ENCODE results near the gene CTRB2.
"Not testable (repeated sequence)": the region's sequence is repeated elsewhere in the genome, so short reads cannot be mapped to it uniquely, and the experiment has no call there.

Gene CTRB2

GRCh38 chr16:75242436-75243078, 35.6 kb upstream of the CTRB2 start:
- not testable (repeated sequence) for DNase-seq (ENCODE audit: low read depth in 2 of 2)

DNA sequence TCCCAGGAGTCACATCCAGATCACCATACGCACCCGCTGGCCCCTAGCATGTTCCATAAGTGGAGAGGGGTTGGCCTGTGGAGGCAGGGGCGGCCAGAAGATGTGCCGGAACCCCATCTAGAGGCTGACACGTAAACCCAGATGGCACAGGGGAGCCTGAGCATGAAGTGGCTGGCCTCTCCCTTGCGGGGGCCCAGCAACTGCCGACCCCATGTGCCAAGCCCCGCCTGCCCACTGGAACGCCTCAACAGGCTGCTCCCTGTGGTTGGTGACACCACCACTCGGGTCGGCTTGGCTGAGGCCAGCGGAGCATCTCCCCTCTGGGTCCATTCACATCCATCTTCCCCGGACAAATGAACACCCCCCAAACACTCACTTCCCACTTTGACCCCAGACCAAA, 35.0 kb upstream of the CTRB2 start:
- DNase-seq (ENCODE audit: low read depth in 2 of 2) = no peak

DNA sequence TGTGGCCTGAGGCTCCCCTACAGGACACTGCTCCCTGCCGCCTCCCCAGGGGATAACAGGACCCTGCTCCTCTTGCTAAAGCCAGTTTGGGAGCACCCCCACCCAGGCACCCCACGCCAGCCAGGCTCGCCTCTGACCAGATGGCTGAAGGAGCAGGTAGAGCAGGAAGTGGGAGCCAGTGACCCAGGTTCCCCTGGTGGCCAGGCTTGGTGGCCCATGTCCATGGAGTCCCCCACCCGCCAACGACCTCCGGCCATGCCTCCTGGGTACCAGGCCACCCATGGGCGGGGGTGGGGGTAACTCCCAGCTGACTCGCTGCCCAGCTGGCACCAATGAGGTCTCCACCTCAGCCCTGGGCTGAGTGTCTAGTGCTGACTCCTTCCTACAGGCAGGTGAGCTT, 34.5 kb upstream of the CTRB2 start:
- DNase-seq (ENCODE audit: low read depth in 2 of 2) = no peak

DNA sequence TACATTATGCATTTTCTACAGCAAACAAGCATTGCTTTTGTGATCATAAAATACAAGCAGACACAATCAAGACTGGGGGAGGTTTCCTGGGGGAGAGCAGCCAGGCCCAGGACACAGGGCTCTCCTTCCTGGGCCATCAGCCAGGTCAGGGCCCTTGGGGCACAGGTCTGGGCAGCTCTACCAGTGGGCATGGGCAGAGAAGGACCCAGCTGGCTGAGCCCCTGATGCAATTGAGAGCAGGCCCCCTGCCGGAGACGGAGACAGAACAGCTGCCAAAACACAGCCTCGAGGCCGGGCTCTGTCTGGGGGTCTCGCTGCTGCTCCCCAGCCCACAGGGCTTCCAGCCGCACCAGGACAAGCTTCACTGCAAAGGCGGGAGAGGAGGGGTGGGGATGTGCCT, 33.7 kb upstream of the CTRB2 start:
- not testable (repeated sequence) for DNase-seq (ENCODE audit: low read depth in 2 of 2)

DNA sequence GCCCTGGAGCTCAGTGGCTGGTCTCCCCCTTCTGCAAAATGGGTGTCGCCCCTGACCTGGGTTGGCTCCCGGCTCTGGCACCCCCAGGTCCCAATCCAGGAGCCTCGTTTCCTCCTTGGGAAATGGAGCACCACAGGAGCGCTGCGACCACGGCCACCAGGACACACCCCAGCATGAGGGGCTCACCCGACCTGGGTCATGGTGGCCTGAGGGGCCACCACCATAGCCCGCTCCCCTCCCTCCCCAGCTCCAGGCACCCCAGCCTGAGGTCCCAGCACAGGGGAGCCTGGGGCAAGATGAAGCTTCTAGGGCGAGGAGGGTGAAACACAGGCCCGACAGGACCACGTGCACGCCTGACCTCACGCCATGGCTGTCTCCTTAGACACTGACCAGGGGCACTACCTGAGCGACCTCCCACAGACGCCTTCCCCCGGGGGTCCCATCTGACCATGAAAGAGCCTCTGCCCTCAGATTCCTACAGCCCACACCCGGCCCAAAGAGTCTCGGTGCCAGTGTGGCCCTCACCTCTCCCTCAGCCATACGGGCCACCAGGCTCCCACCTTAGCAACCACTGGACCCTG, 32.7 kb upstream of the CTRB2 start:
- no peak for DNase-seq (ENCODE audit: low read depth in 2 of 2)

DNA sequence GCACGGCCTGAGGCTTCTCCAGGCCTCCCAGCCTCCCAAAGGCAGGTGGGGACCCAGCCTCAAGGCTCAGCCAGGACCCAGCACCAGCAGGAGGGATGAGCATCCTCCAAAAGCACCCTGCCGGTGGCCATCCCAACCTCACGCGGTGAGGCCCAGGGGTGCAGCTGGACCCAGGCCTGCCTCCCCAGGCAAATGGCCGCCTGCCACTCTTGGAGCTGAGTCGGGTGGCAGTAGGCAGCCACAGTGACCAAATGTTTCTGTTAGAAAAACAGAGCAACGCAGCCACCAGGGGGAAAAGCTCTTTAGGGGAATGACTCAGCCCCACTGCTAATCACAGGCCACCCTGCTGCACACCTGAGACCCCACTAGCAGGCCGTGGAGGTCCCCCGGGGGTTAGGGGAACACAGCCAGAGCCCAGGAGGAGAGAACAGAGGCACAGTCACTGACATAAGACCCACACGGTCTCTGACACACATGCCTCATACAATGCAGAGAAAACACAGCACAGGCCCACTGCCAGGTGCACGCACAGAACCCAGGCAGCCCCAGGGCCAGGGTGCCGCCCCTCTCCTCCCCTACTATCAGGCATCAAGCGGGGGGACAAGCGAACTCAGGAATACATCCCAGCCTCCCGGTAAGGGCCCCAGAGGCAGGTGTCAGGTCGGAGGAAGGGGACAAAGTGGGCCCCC, 32.0 kb upstream of the CTRB2 start:
- no peak for DNase-seq (ENCODE audit: low read depth in 2 of 2)

DNA sequence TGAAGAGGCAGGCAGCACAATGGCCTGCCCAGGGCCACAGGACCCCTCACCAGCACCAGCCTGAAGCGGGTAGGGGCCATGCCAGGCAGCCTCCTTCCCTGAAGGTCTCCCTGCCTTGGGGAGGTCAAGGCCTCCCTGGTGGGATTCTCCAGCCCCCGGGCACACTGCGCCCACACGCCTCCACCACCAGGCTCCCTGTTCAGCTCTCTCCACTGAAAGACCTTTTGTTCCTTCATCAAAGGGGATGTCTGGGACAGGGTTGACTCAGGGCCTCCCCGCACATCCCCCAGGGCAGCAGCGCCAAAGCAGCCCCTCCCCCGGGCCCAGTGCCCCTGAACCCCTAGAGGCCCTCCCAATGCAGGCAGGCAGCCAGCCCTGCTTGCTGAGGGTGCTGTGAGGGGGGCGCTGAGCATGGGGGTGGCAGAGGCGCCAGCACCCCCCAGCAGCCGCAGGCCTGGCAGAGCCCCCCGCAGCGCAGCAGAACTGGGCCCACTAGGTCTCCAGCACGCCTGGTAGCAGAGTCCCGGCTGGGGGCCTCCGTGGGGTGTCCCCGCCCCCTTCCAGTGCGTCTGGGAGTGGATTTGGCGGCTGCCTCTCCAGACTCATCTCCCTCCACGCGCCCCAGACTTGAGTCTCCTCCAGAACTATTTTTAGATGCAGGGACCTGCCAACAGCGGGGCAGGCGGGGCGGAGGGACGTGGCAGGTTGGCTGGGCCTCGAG, 31.3 kb upstream of the CTRB2 start:
- DNase-seq (ENCODE audit: low read depth in 2 of 2) = no peak

DNA sequence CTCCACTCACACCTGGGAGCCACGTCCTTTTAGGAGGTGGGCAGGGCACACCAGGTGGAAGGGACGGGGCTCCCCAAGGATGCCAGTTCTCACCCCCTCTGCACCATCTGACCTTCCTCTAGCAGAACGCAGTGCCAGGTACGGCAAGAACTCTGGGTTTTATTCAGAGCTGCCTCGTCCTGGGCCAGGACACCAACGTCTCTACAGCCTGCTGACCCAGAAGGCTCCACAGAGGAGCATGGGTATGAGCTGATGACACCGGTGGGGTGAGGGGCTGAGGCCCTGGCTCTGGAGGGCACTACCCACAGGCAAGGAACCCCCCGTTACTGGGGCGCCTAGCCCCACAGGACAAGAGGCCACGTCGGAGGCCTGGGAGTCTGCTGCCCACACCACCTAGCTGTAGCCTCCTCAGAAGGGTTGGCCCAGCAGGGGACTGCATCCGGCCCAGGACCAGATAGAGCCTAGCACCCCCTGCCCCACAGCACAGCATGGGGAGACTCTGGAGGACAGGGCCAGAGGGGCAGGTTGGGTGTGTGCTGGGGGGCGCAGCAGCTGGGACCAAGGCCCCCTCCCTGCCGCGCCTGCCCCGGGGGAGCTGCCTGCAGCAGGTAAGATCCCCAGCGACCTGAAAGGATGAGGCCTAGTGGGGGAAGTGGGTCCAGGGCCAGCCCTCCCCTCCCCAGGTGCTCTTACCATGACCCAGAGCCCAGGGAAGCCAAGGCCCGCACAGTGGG, 30.6 kb upstream of the CTRB2 start:
- DNase-seq (ENCODE audit: low read depth in 2 of 2) = no peak

DNA sequence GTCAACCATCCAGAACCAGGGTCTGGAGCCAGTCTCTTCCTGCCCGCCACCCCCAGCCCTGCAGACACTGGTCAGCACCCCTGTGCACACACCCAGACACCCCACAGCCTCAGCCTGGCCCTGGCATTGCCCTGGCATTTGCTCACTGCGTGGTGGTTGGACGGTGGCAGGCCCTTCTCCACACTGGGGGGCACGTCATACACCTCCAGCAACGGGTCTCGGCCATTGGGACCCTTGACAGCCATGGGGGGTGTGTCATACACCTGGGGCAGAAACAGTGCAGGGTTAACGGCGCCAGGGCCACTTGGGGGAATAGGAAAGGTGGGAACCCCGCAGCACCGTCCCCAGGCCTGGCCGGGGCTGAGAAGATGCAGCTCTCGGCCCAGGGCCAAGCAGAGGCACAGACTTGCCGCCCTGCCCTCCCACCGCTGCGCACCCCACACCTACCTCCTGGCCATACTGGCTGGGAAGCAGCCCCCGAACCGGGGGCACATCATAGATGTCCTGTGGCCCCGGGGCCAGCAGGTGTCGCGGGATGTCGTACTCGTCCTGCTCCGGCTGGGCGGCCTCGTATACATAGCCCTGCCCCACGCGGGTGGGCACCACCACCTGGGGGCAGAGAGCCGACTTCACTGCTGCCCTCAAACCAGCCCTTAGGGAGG, 29.9 kb upstream of the CTRB2 start:
- DNase-seq (ENCODE audit: low read depth in 2 of 2) = no peak

DNA sequence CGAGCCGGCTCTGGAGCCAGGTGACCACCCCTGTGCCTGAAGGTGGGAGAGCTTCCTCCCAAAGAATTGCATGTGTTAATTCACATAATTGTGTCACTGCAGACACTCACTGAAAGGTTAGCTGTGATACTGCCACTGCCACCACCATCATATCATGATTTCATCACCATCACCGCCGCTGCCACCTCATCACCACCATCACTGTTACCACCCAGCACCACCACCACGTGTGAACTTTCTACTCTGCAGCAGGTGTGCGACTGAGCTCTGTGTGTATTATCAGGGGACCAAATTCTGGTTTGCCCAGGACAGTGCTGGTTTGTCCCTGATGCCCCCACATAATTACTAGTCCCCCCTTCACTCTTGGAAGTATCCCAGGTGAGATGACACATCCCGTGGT, 29.3 kb upstream of the CTRB2 start:
- DNase-seq (ENCODE audit: low read depth in 2 of 2) = peak in 1 of 2 donors; percentile 25

- no peak for DNase-seq (ENCODE audit: low read depth in 2 of 2)
Measured at GRCh38 chr16:75235721-75236193, 28.8 kb upstream of the CTRB2 start.

DNA sequence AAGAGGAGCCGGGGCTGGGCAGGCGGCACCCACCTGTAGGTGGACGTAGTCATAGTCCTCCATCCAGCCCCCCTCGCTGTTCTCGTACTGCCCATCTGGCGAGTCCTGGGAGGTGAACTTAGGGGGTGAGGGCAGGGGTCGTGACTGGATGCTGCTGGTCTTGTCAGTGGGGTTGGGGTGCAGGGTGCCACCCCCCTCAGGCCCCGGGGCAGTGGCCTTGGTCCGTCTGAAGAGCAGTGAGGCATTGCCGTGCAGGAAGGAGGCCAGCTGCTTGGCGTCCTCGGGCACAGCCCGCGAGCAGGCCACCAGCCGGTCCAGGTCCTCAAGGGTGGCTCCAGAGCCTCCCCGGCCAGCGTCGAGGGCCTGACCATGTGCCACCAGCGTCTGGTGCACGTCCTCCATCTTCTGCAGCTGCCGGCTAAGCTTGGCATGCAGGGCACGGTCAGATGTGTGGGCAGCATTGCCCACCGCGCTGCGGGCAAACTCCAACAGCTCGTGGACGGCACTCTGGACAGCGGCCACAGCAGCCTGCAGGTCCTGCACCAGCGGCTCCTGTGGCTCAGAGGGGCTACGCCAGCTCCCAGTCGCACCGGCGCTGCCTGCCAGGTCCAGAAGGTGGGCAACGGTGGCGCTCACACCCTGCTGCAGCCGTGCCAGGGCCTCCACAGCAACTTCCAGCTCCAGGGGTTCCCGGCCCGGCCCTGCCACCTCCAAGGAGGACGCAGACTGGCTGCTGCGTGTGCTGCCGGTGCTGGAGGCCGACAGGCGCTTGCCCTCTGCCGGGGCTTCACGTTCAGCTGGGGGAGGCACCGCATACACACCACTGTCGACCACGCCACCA, 28.1 kb upstream of the CTRB2 start:
- no peak for DNase-seq (ENCODE audit: low read depth in 2 of 2)

- no peak for DNase-seq (ENCODE audit: low read depth in 2 of 2)
Measured at GRCh38 chr16:75233611-75233938, 26.6 kb upstream of the CTRB2 start.

- DNase-seq (ENCODE audit: low read depth in 2 of 2) = no peak
Measured at GRCh38 chr16:75231570-75231969, 24.6 kb upstream of the CTRB2 start.

DNA sequence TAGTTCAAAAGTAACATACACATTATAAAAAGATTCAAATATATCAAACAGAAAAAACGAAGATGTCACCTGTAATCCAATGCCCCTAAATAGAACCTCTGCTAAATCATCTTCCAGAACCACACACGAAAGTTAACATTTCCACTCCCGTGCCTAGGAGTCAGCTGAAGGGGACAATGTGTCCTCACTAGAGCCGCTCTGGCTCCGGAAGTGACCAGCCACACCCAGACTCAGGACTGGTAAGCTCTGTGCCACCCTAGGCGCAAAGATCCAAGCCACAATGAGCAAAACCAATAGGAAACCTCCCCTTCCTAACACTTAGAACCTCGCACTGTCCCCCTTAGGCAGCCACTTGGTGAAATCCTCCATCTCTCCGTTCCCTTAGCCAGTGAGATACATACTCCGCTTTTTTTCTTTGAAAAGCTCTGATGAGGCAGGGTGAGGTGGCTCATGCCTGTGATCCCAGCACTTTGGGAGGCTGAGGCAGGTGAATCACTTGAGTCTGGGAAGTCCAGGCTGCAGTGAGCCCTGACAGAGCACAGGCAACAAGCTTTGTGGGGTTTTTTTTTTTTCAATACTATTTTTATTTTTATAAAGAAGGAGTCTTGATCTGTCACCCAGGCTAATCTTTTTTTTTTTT, 23.6 kb upstream of the CTRB2 start:
- no peak for DNase-seq (ENCODE audit: low read depth in 2 of 2)

- no peak for DNase-seq (ENCODE audit: low read depth in 2 of 2)
Measured at GRCh38 chr16:75229172-75230031, 22.4 kb upstream of the CTRB2 start.

- no peak for DNase-seq (ENCODE audit: low read depth in 2 of 2)
Measured at GRCh38 chr16:75228143-75228976, 21.4 kb upstream of the CTRB2 start.

All from stimulated activated CD4-positive, alpha-beta T cell treated with anti-CD3 and anti-CD28 coated beads, Interleukin-15, amount 100 ng/mL, for 48 hours (primary cell).